Colon (tissue), 2 donors: ENCODE measurements around the gene KCNH6.

ENCODE experiments used
- FAIRE-seq: peaks from 2 replicates; lab custom pipeline; 2012; peaks lifted over from hg19 to GRCh38; lab: Jason Lieb, UNC
- donor health status: control.
- donor health status: control.

Gene KCNH6

GRCh38 chr17:63523253-63523855 is at the start of gene KCNH6:
TSS of gene KCNH6 (plus strand) at chr17:63523358. CDS start at chr17:63523414, 56 bp downstream.
- no peak for FAIRE-seq

- no peak for FAIRE-seq
Measured at GRCh38 chr17:63474174-63474573, 49.0 kb upstream of the KCNH6 start.

GRCh38 chr17:63474586-63475460 is 48.3 kb upstream of the KCNH6 start:
- no peak for FAIRE-seq

GRCh38 chr17:63475491-63476412 is 47.4 kb upstream of the KCNH6 start:
- FAIRE-seq = no peak

GRCh38 chr17:63476459-63476853 is 46.7 kb upstream of the KCNH6 start:
- FAIRE-seq = no peak

GRCh38 chr17:63476854-63477479 is 46.2 kb upstream of the KCNH6 start, which contains the start of gene ACE:
TSS of gene ACE (plus strand) at chr17:63477061. CDS start at chr17:63477095, 34 bp downstream.
- no peak for FAIRE-seq

GRCh38 chr17:63477480-63478440 is 45.4 kb upstream of the KCNH6 start:
- no peak for FAIRE-seq

GRCh38 chr17:63478814-63479494 is 44.2 kb upstream of the KCNH6 start:
- no peak for FAIRE-seq

- FAIRE-seq = no peak
Measured at GRCh38 chr17:63479495-63480184, 43.5 kb upstream of the KCNH6 start.

- no peak for FAIRE-seq
Measured at GRCh38 chr17:63480192-63480784, 42.9 kb upstream of the KCNH6 start.

GRCh38 chr17:63480826-63481487 is 42.2 kb upstream of the KCNH6 start:
- FAIRE-seq = no peak

GRCh38 chr17:63481488-63481870 is 41.7 kb upstream of the KCNH6 start:
- FAIRE-seq = no peak

GRCh38 chr17:63482509-63482908 is 40.6 kb upstream of the KCNH6 start:
- no peak for FAIRE-seq

GRCh38 chr17:63483038-63483437 is 40.1 kb upstream of the KCNH6 start:
- no peak for FAIRE-seq

- no peak for FAIRE-seq
Measured at GRCh38 chr17:63483655-63484575, 39.2 kb upstream of the KCNH6 start.

GRCh38 chr17:63486317-63487013 is 36.7 kb upstream of the KCNH6 start:
- FAIRE-seq = no peak

- FAIRE-seq = no peak
Measured at GRCh38 chr17:63487014-63487339, 36.2 kb upstream of the KCNH6 start.
